Germinal center (tissue), 1 donor: Measurements from ENCODE around the gene TEAD1.

Experiments
- DNase-seq: peaks from one replicate; pipeline ENCODE4 v3.0.0; 2012; ENCODE audit warnings: mixed read lengths, low spot score

The TEAD1 gene

GRCh38 chr11:12943311-12943710, 269.1 kb downstream of the TEAD1 start:
- no peak for DNase-seq

- no peak for DNase-seq
Observed at GRCh38 chr11:12944889-12945288, 270.7 kb downstream of the TEAD1 start.

- no peak for DNase-seq
Observed at GRCh38 chr11:12949453-12949852, 275.2 kb downstream of the TEAD1 start.

- DNase-seq = no peak
Observed at GRCh38 chr11:12950670-12951069, 276.4 kb downstream of the TEAD1 start.

GRCh38 chr11:12951376-12951775, 277.2 kb downstream of the TEAD1 start:
- DNase-seq = no peak

GRCh38 chr11:12952094-12952493, 277.9 kb downstream of the TEAD1 start:
- DNase-seq = no peak

- DNase-seq = no peak
Observed at GRCh38 chr11:12958986-12959385, 284.8 kb downstream of the TEAD1 start.

- no peak for DNase-seq
Observed at GRCh38 chr11:12961615-12962014, 287.4 kb downstream of the TEAD1 start.

GRCh38 chr11:12962306-12962705, 288.1 kb downstream of the TEAD1 start:
- no peak for DNase-seq

GRCh38 chr11:12963051-12963450, 288.8 kb downstream of the TEAD1 start:
- DNase-seq = no peak

GRCh38 chr11:12963792-12964536, 289.7 kb downstream of the TEAD1 start:
- DNase-seq = peak; percentile 75

GRCh38 chr11:12964650-12965049, 290.4 kb downstream of the TEAD1 start:
- no peak for DNase-seq

- DNase-seq = no peak
Observed at GRCh38 chr11:12966002-12966401, 291.8 kb downstream of the TEAD1 start.

GRCh38 chr11:12968101-12968500, 293.9 kb downstream of the TEAD1 start:
- DNase-seq = no peak

GRCh38 chr11:12968826-12969225, 294.6 kb downstream of the TEAD1 start:
- DNase-seq = no peak

- DNase-seq = no peak
Observed at GRCh38 chr11:12971955-12972354, 297.7 kb downstream of the TEAD1 start.

GRCh38 chr11:12973528-12974181, 299.4 kb downstream of the TEAD1 start:
- no peak for DNase-seq

GRCh38 chr11:12975195-12975594, 301.0 kb downstream of the TEAD1 start:
- DNase-seq = no peak

GRCh38 chr11:12979928-12980689, 305.9 kb downstream of the TEAD1 start:
- no peak for DNase-seq

- DNase-seq = no peak
Observed at GRCh38 chr11:12981676-12982522, 307.7 kb downstream of the TEAD1 start.

- no peak for DNase-seq
Observed at GRCh38 chr11:12983336-12983735, 309.1 kb downstream of the TEAD1 start.
